Left lung (tissue), 10 donors: ENCODE data around the gene TCFL5. TPM values are rescaled to one million over a fixed set of nuclear protein-coding genes. Genes with fewer than 3 reads are reported as not detected.
A peak's percentile ranks its signal among the peaks of the same experiment; 100 is the strongest.

ENCODE experiments used
- ATAC-seq: fragments of 200-7000 bp; cut with Tn5 transposase; one replicate; pipeline ENCODE4 v1.9.1; 2020; ENCODE audit warnings: moderate library complexity
- DNase-seq, 4 donors: peaks; one replicate each; pipeline ENCODE4 v3.0.0-alpha.2; 2013 to 2020
- H3K27ac ChIP-seq, 2 donors: fragments of 200-600 bp; sonication (generic) in 1 of 2; one replicate each; pipeline versions ENCODE4 v1.5.0 to v1.8.0; 2020 to 2021
- H3K27me3 ChIP-seq, 2 donors: fragments of 200-600 bp; sonication (generic) in 1 of 2; one replicate each; pipeline versions ENCODE4 v1.5.0 to v1.8.0; 2020 to 2021
- H3K36me3 ChIP-seq, 2 donors: fragments of 200-600 bp; sonication (generic) in 1 of 2; one replicate each; pipeline versions ENCODE4 v1.5.0 to v1.8.0; 2020 to 2021
- H3K4me1 ChIP-seq, 2 donors: fragments of 200-600 bp; one replicate each; pipeline ENCODE4 v1.8.0; 2021
- H3K4me3 ChIP-seq, 2 donors: fragments of 200-600 bp; sonication (generic) in 1 of 2; one replicate each; pipeline versions ENCODE4 v1.5.0 to v1.8.0; 2020 to 2021; ENCODE audit warnings: mild to moderate bottlenecking in 1 of 2
- H3K9me3 ChIP-seq, 2 donors: fragments of 200-600 bp; sonication (generic) in 1 of 2; one replicate each; pipeline versions ENCODE4 v1.5.0 to v1.8.0; 2020 to 2021
- CTCF ChIP-seq, 2 donors: fragments of 200-600 bp; sonication (generic) in 1 of 2; IDR thresholded peaks; one replicate each; pipeline versions ENCODE4 v1.5.0 to v1.8.0; 2021; ENCODE audit warnings: antibody characterized with exemption in 2 of 2
- intact Hi-C, 2 donors: fragments of 100-400 bp; cut with DNase I; formaldehyde crosslinking; loops; one replicate each; pipeline versions ENCODE4 v1.11.2 to v1.14.2; 2022
- polyA plus RNA-seq, 6 donors: library from polyadenylated mRNA; unstranded; fragments of 120-200 nt; gene quantifications; one replicate each; pipeline ENCODE4 v1.2.1, GENCODE V29; 2013; ENCODE audit not compliant: insufficient read length in 6 of 6
- total RNA-seq, 2 donors: library from RNA; stranded (reverse); fragmentation: NEBNext Ultra II Directional; extraction: Animal tissue kit (Norgen Biotek cat#: 25700); gene quantifications; one replicate each; pipeline ENCODE4 v1.2.1, GENCODE V29; 2021
- donor health status: DM: no; HTN: yes; CAD: no.
- donor health status: DM: no; HTN: no; CAD: no.

Gene TCFL5
- total and polyA plus RNA-seq, 8 donors, result 7.4 to 13.7 (median 10.9) TPM

- no peak for TF ChIP-seq CTCF (IDR thresholded peaks at IDR 0.05)
- no peak overlapping the region for H3K27ac ChIP-seq
Measured at GRCh38 chr20:62828511-62829230, 33.0 kb downstream of the TCFL5 start.

GRCh38 chr20:62828051-62828450, 33.6 kb downstream of the TCFL5 start:
- no peak for ATAC-seq
- Histone ChIP-seq H3K4me3 (no peak overlapping the region), H3K27ac (no peak overlapping the region), H3K27me3 (no peaks in the 10 kb centered on the region), H3K9me3 (no peaks in the 10 kb centered on the region), H3K4me1 (peaks cover 13 to 24% of the 10 kb centered on the region in 2 donors), H3K36me3 (no peaks in the 10 kb centered on the region)
- intact Hi-C loops, result no loop called here
- peak in 1 of 4 donors; percentile 57 for DNase-seq
- no peak for TF ChIP-seq CTCF (IDR thresholded peaks at IDR 0.05)

More at GRCh38 chr20:62828511-62829230, 33.0 kb downstream of the TCFL5 start:
- ATAC-seq, result no peak
- Histone ChIP-seq H3K36me3 (no peaks in the 10 kb centered on the region), H3K4me1 (peaks cover 13 to 30% of the 10 kb centered on the region in 2 donors), H3K9me3 (no peaks in the 10 kb centered on the region), H3K4me3 (no peak overlapping the region), H3K27me3 (no peaks in the 10 kb centered on the region)
- intact Hi-C loops, result no loop called here
- no peak for DNase-seq

- no peak for TF ChIP-seq CTCF (IDR thresholded peaks at IDR 0.05)
- peak in 1 of 4 donors; percentile 70 for DNase-seq
- H3K9me3 ChIP-seq, result no peaks in the 10 kb centered on the region
- intact Hi-C loops, result no loop called here
- H3K27me3 ChIP-seq, result no peaks in the 10 kb centered on the region
- H3K27ac ChIP-seq, result no peak overlapping the region
- ATAC-seq, result no peak
- no peaks in the 10 kb centered on the region for H3K36me3 ChIP-seq
- peaks cover 13 to 18% of the 10 kb centered on the region in 2 donors for H3K4me1 ChIP-seq
- no peak overlapping the region for H3K4me3 ChIP-seq
Measured at GRCh38 chr20:62827311-62828038, 34.1 kb downstream of the TCFL5 start.

- Histone ChIP-seq H3K9me3 (no peaks in the 10 kb centered on the region), H3K36me3 (no peaks in the 10 kb centered on the region), H3K27me3 (no peaks in the 10 kb centered on the region), H3K4me1 (peaks cover 7 to 11% of the 10 kb centered on the region in 2 donors), H3K4me3 (no peak overlapping the region), H3K27ac (no peak overlapping the region)
- intact Hi-C loops, result no loop called here
- no peak for TF ChIP-seq CTCF (IDR thresholded peaks at IDR 0.05)
- DNase-seq (peak in 1 of 4 donors; percentile 64), ATAC-seq (no peak)
Measured at GRCh38 chr20:62826646-62827310, 34.8 kb downstream of the TCFL5 start.
